Fibroblast of upper back skin (primary cell): ENCODE results near the gene MED22.
"Not testable (repeated sequence)": the region's sequence is repeated elsewhere in the genome, so short reads cannot be mapped to it uniquely, and the experiment has no call there.

ENCODE experiments used
- DNase-seq: peaks from one replicate; pipeline ENCODE4 v3.0.0-alpha.2; 2013

MED22 gene

GRCh38 chr9:133354766-133355165, 6.8 kb upstream of the MED22 start:
- DNase-seq: no peak

DNA sequence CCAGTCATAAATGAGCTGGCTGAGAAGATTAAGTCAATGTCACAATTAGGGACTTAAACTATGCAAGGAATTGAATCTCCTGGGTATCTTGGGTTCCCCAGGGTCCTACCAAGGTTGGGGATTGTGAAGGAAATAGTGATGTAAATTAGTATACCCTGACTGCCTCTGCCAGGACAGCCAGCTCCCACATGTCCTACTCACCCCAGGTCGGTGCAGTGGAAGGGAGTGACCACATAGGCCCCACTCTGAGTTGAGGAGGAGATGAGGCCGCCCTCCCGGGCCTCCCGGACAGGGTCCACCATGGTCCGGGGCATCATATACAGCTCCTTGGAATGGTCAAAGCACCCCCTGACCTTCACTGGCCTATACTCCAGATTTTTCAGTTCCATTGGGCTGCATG, 5.6 kb upstream of the MED22 start:
- DNase-seq: no peak

GRCh38 chr9:133352635-133353340, 4.9 kb upstream of the MED22 start:
- DNase-seq: no peak

GRCh38 chr9:133351908-133352634, 4.1 kb upstream of the MED22 start:
- peak; percentile 66 for DNase-seq

DNA sequence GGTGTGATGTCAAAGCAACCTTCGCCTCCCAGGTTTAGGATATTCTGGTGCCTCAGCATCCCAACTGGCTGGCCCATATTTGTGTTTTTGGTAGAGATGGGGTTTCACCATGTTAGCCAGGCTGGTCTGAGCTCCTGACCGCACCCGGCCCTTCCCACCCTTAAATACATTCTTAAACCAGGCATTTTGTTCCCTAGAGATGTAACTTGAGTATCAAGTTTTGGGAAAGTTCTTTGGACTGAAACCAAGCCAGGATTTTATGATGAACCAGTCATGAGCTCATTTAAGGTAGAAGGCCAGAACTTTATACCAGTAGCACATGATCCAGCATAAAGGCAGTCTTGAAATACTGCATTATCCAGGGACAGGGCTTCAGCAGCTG, 3.6 kb upstream of the MED22 start:
- DNase-seq: no peak

DNA sequence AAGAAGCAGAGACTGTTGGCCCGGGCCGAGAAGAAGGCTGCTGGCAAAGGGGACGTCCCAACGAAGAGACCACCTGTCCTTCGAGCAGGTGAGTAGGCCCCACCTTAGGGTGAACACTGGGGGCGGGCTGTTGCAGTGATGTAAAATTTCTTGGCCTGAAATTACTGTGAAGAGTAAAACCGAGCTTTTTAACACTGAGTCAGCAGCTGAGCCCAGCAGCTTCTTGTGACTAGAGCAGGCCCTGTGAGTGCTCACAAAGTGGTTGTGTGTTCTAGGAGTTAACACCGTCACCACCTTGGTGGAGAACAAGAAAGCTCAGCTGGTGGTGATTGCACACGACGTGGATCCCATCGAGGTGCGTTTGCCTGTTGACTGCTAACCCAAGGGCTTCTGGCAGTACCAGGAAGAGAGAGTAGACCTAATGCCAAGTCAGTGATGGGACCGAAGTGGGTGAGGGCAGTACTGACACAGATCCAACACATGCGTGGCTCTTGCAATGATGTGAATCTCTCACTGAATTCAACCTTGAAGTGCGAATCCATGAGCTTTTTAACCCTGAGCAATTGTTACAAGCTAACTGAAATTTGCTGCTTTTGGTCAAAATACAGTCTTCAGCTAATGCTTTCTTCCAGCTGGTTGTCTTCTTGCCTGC, 2.2 kb upstream of the MED22 start:
- no peak for DNase-seq

GRCh38 chr9:133348718-133349573, 1.0 kb upstream of the MED22 start:
- no peak for DNase-seq

DNA sequence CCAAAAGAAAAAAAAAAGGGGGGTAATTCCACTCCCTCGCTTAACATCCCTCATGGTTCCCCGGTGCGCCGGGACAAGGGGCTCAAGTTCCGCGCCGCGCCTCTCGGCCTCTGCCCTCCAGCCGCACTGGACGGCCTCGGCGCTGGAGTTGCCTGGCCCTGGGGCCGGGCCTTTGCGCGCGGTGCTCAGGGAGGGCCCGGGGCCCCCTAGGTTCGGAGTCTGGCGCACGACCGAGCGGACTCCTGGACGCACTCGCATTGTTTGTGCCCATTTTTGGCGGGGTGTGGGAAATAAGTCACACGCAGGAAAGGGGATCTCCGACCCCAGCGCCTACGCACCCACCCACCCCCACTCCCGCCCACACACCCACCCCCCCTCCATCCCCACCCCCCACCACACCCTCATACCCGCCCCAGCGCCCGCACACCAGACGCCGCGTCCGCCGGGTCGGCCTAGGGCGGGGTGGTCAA, 381 bp downstream of the MED22 start:
- peak; percentile 17 for DNase-seq

DNA sequence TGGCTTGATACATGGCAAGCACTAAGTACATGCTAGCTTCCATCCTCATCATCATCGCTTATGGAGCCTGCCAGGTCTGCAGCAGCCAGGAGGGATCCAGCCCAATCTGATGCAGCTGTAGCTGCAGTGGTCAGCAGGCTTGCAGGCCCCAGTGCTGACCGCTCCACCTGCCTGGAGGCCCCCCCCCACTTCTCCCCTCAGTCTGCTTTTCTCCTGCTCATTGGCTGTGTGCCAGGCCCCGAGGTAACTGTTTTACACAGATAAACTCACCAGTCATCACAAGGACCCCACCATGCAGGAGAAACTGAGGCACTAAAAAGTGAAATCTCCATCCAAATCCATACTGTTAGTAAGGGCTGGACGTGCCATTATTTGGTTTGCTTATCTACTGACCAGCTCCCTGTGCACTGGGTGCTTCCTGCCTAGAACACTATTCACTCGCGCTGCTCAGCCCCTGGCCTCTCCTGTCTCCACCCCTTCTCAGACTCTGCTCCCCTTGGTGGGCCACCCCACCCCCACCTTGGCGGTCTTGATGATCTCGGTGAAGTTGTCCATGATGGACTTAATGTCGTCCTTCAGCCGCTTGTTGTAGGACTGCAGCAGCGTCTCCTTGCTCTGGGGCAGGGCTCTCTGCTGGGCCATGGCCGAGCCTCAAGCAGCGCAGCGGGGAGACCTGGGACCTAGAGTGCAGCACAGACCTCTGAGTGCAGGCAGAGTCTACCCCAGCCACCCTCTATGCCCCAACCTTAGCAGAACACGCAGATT, 1.7 kb downstream of the MED22 start:
- DNase-seq: no peak

- no peak for DNase-seq
These were observed 2.3 kb downstream of the MED22 start for GRCh38 chr9:133345596-133345995.

- DNase-seq: no peak
These were observed 3.0 kb downstream of the MED22 start for GRCh38 chr9:133344979-133345378.

- DNase-seq: no peak
These were observed 3.9 kb downstream of the MED22 start for GRCh38 chr9:133344071-133344470.

DNA sequence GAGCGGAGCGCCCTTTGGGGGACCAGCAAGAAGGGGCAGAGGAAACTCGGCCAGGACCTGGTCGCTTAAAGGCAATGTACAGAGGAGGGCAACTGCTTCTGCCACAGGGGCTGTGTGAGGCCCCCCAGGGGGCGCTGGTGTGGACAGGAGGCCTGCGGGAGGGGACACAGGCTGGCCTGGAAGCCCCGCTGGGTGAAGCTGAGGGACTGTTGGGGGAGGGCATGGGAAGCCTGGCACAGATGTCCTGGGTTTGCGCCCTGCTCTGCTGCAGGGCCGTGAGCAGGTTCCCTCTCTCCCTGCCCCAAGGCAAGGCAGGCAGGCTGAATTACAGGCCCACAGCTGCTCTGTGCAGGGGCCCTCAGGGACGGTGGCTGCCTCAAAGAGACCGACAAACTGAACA, 5.4 kb downstream of the MED22 start:
- DNase-seq: no peak

GRCh38 chr9:133342069-133342406, 5.9 kb downstream of the MED22 start:
- DNase-seq: no peak

GRCh38 chr9:133341369-133342068, 6.4 kb downstream of the MED22 start:
- no peak for DNase-seq

GRCh38 chr9:133340916-133341315, 7.0 kb downstream of the MED22 start:
- no peak for DNase-seq

DNA sequence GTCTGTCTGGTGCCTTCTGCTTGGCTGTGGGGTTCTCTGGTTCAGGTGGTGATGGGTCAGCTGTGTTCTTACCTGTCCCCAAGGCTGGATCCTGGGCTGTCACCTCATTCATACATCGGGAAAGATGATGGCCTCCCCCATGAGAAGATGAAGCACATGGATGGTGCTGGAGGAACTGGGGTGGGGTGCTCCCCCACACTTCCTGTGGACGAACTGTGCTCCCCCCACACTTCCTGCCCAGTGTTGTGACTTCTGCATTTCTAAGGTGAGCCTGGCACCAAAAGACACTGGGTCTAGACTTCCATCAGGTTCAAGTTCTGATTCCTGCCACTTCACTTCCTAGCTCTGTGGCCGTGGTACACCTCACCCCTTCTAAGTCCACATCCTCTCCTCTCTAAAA, 7.7 kb downstream of the MED22 start:
- DNase-seq: no peak

DNA sequence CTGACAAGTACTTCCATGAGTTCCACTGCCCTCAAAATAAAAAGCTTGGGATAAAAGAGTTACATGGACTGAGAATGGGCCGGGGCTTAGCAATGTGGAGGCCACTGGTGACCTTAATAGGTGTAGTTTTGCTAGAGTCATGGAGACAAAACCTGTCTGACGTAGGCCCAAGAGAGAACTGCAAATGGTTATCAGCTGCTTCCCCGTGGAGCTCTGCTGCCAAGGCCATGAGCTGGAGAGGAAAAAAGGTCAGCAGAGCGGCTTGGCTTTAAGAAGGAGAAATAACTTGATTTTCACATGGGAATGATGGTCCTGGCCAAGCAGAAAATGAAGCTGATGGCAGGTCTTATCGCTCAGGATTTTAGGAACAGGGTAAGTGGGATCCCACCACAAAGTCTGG, 8.3 kb downstream of the MED22 start:
- no peak for DNase-seq

- peak; percentile 87 for DNase-seq
These were observed 11.8 kb downstream of the MED22 start, which contains the start of gene SURF6 for GRCh38 chr9:133335924-133336811. Gene SURF6, minus strand, starts transcription at chr9:133336188. Its CDS starts 56 bp downstream, at chr9:133336132.

DNA sequence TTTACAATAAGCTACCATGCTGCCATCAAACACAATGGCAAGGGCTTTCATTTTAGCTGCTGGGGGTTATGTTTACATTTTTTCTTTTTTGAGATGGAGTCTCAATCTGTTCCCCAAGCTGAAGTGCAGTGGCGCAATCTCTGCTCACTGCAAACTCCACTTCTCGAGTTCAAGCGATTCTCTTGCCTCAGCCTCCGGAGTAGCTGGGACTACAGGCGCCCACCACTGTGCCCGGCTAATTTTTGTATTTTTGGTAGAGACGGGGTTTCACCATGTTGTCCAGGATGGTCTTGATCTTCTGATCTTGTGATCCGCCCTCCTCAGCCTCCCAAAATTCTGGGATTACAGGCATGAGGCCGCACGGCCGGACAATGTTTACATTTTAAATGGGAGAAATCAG, 13.0 kb downstream of the MED22 start:
- not testable (repeated sequence) for DNase-seq

DNA sequence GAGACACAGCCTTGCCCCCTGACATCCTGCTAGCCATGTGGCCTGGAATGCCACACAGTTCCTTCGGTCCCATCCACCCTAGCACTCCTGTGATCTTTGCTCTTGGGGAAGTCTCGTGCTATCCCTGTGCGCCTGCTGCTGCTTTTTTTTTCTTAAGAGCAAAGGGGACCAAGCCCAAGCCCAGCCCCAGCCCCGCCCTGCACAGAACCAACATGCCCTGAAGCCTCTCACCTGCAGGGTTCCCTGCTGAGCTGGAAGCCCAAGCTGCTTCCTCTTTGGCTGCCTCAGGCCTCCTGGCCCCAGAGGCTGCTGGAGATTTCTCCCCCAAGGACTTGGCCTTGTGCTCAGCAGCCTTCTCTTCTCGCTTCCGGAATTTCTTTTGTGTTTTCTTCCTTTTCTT, 13.8 kb downstream of the MED22 start:
- DNase-seq: no peak
